Heart left ventricle (tissue), 16 donors: ENCODE measurements around the gene PTCHD1. TPM values are rescaled to one million over a fixed set of nuclear protein-coding genes. Genes with fewer than 3 reads are reported as not detected.

ENCODE experiments used
- ATAC-seq, 4 donors: fragments of 200-7000 bp; cut with Tn5 transposase; one replicate each; pipeline ENCODE4 v1.9.1; 2020 to 2022; ENCODE audit warnings: moderate library complexity in 4 of 4, mild to moderate bottlenecking in 3 of 4, moderate number of reproducible peaks in 1 of 4
- DNase-seq, 5 donors: peaks; one replicate each; pipeline ENCODE4 v3.0.0-alpha.2; 2020
- H3K27ac ChIP-seq, 12 donors: fragments of 200-600 bp; sonication (generic) in 4 of 12; one replicate each; pipeline versions ENCODE4 v1.5.0 to v1.8.0; 2016 to 2022; ENCODE audit warnings: mild to moderate bottlenecking in 2 of 12
- H3K27me3 ChIP-seq, 9 donors: fragments of 200-600 bp; sonication (generic) in 2 of 9; one replicate each; pipeline versions ENCODE4 v1.5.1 to v1.8.0; 2016 to 2022; ENCODE audit warnings: mild to moderate bottlenecking in 3 of 9
- H3K36me3 ChIP-seq, 9 donors: fragments of 200-600 bp; sonication (generic) in 2 of 9; one replicate each; pipeline versions ENCODE4 v1.5.0 to v1.8.0; 2018 to 2022; ENCODE audit warnings: mild to moderate bottlenecking in 2 of 9
- H3K4me1 ChIP-seq, 12 donors: fragments of 200-600 bp; sonication (generic) in 4 of 12; one replicate each; pipeline versions ENCODE4 v1.5.0 to v1.8.0; 2016 to 2022; ENCODE audit warnings: mild to moderate bottlenecking in 3 of 12
- H3K4me3 ChIP-seq, 12 donors: fragments of 200-600 bp; sonication (generic) in 4 of 12; one replicate each; pipeline versions ENCODE4 v1.5.0 to v1.8.0; 2017 to 2022; ENCODE audit warnings: mild to moderate bottlenecking in 9 of 12, moderate library complexity in 4 of 12
- H3K9me3 ChIP-seq, 12 donors: fragments of 200-600 bp; sonication (generic) in 4 of 12; one replicate each; pipeline versions ENCODE4 v1.5.0 to v1.8.0; 2016 to 2022; ENCODE audit warnings: mild to moderate bottlenecking in 1 of 12
- CTCF ChIP-seq, 12 donors: fragments of 200-600 bp; sonication (generic) in 4 of 12; IDR thresholded peaks; one replicate each; pipeline versions ENCODE4 v1.5.0 to v1.8.0; 2018 to 2022; ENCODE audit warnings: antibody characterized with exemption in 12 of 12, mild to moderate bottlenecking in 5 of 12
- POLR2A ChIP-seq, 2 donors: fragments of 450-650 bp; IDR thresholded peaks; one replicate each; pipeline ENCODE4 v1.6.1; 2017; ENCODE audit warnings: antibody characterized with exemption in 2 of 2, mild to moderate bottlenecking in 2 of 2, moderate library complexity in 2 of 2
- WGBS, 4 donors: extraction: QIAGEN DNeasy Blood & Tissue Kit in 2 of 4; methylation state at CpG; one replicate each; pipeline versions ENCODE4 v1.1.5 to v1.1.7; 2013 to 2018; 5-methylcytosine and 5-hydroxymethylcytosine counted together
- intact Hi-C, 10 donors: fragments of 100-400 bp; cut with DNase I; formaldehyde crosslinking; loops; one replicate each; pipeline versions ENCODE4 v1.11.1 to v1.14.2; 2022
- polyA plus RNA-seq, 2 donors: library from polyadenylated mRNA; stranded (reverse); fragments of 200-250 nt; gene quantifications; one replicate each; pipeline ENCODE4 v1.2.3, GENCODE V29; 2013
- total RNA-seq, 9 donors: library from RNA; depleted of rRNA in 2 of 9; stranded (reverse); fragments of >200 nt in 2 of 9; fragmentation: NEBNext Ultra II Directional in 3 of 9; extraction: Animal tissue kit (Norgen Biotek cat#: 25700) in 3 of 9; gene quantifications; one replicate each; pipeline versions ENCODE4 v1.1.0 to v1.2.4, GENCODE V29; 2016 to 2023
- donor health status: ischemic (EF 13 %, LVEDD 7.1; RV severe dilation, severe dysfunction).
- donor health status: healthy with polysubstance abuse.
- donor health status: DM: no; HTN: yes; CAD: no.
- donor health status: DM: no; HTN: no; CAD: no.
- donor health status: ischemic (EF 25% LVEDD 6.9; RV normal size, moderate dysfunction).
- donor health status: ischemic (EF 25% LVEDD 5.7; RV mildly dilated, moderate dysfunction).
- donor health status: healthy.
- donor health status: DM: yes; HTN: yes; CAD: no.
- donor health status: ischemic (EF 35%, LVEDD 5.7; RV mildly dilated, moderate dysfunction).
- donor health status: nonischemic (EF 11% LVEDD 7.7; RV severe dilation, severe dysfunction).
- donor health status: DM: yes; HTN: yes; CAD: no.
- donor health status: PGD.
- donor health status: ischemic (EF 29% LVEDD 5.4; RV normal size, mild dysfunction).
- donor health status: nonischemic (EF 23%, LVEDD 6.1; RV moderate dilation, normal function).

PTCHD1 gene
- total and polyA plus RNA-seq, 11 donors = under 0.01 to 0.12 (median 0.07) TPM; not detected in 4

GRCh38 chrX:23334521-23334847 lies 165 bp upstream of the PTCHD1 start:
- ATAC-seq (no peak), DNase-seq (no peak)
- Histone ChIP-seq H3K4me1 (peaks cover 0 to 25% (median 0%) of the 10 kb centered on the region in 12 donors), H3K27me3 (peaks cover 0 to 83% (median 25%) of the 10 kb centered on the region in 9 donors), H3K4me3 (peak overlapping the region in 8 of 12 donors; percentile 12 to 45 (median 34)), H3K9me3 (peaks cover 0 to 3% (median 0%) of the 10 kb centered on the region in 12 donors), H3K27ac (peak overlapping the region in 1 of 12 donors; percentile 68), H3K36me3 (no peaks in the 10 kb centered on the region)
- TF ChIP-seq CTCF (IDR thresholded peaks at IDR 0.05) (no peak), POLR2A (IDR thresholded peaks at IDR 0.05) (no peak)
- 0 to 52% (median 0%) methylated on average over 33 to 61 of the region's 63 CpGs; no CpG with 5 or more reads in 1 of the 4 donors for WGBS, 4 donors
- intact Hi-C loops = no loop called here

- TF ChIP-seq POLR2A (IDR thresholded peaks at IDR 0.05) = no peak
- no peak for TF ChIP-seq CTCF (IDR thresholded peaks at IDR 0.05)
- Histone ChIP-seq H3K4me3 (no peak overlapping the region), H3K9me3 (peaks cover 0 to 3% (median 0%) of the 10 kb centered on the region in 12 donors), H3K27ac (no peak overlapping the region), H3K36me3 (no peaks in the 10 kb centered on the region), H3K4me1 (peaks cover 0 to 13% (median 0%) of the 10 kb centered on the region in 12 donors), H3K27me3 (peaks cover 0 to 63% (median 12%) of the 10 kb centered on the region in 9 donors)
- no peak for ATAC-seq
- no peak for DNase-seq
- whole genome bisulfite sequencing, 4 donors = 75 to 94% (median 84%) methylated on average over 4 of the region's 4 CpGs
- intact Hi-C loops = no loop called here
These were observed 3.7 kb downstream of the PTCHD1 start for GRCh38 chrX:23338334-23338733.

GRCh38 chrX:23341452-23341851 lies 6.8 kb downstream of the PTCHD1 start:
- intact Hi-C loops = no loop called here
- Histone ChIP-seq H3K4me3 (no peak overlapping the region), H3K27me3 (peaks cover 0 to 49% (median 0%) of the 10 kb centered on the region in 9 donors), H3K9me3 (no peaks in the 10 kb centered on the region), H3K27ac (no peak overlapping the region), H3K36me3 (no peaks in the 10 kb centered on the region), H3K4me1 (no peaks in the 10 kb centered on the region)
- TF ChIP-seq POLR2A (IDR thresholded peaks at IDR 0.05) (no peak), CTCF (IDR thresholded peaks at IDR 0.05) (no peak)
- 47 to 61% (median 55%) methylated on average over 6 of the region's 6 CpGs for WGBS, 4 donors
- no peak for ATAC-seq
- DNase-seq = no peak

- H3K4me1 ChIP-seq = no peaks in the 10 kb centered on the region
- DNase-seq (no peak), ATAC-seq (no peak)
- no peak overlapping the region for H3K27ac ChIP-seq
- H3K9me3 ChIP-seq = peaks cover 0 to 5% (median 0%) of the 10 kb centered on the region in 12 donors
- intact Hi-C loops = no loop called here
- TF ChIP-seq CTCF (IDR thresholded peaks at IDR 0.05) (no peak), POLR2A (IDR thresholded peaks at IDR 0.05) (no peak)
- H3K27me3 ChIP-seq = peaks cover 0 to 25% (median 0%) of the 10 kb centered on the region in 9 donors
- WGBS, 4 donors = 49 to 66% (median 62%) methylated on average over 5 of the region's 5 CpGs
- no peak overlapping the region for H3K4me3 ChIP-seq
- no peaks in the 10 kb centered on the region for H3K36me3 ChIP-seq
These were observed 9.7 kb downstream of the PTCHD1 start for GRCh38 chrX:23344238-23344903.
